ENCODE data around the gene CFAP97D1. TPM values are rescaled to one million over a fixed set of nuclear protein-coding genes. Genes with fewer than 3 reads are reported as not detected.
A peak's percentile ranks its signal among the peaks of the same experiment; 100 is the strongest.

Gene CFAP97D1
- total RNA-seq, 1 experiment from 2014 or later, result 0.18 TPM

GRCh38 chr17:43814714-43815113 lies 34.5 kb downstream of the CFAP97D1 start:
- Mint-ChIP-seq H3K27me3 (ENCODE audit: insufficient read depth, unreplicated experiment) (no peaks in the 10 kb centered on the region), H3K36me3 (ENCODE audit: insufficient read depth, unreplicated experiment) (no peaks in the 10 kb centered on the region), H3K9me3 (ENCODE audit: unreplicated experiment) (no peaks in the 10 kb centered on the region), H3K4me1 (ENCODE audit: low read depth, unreplicated experiment) (peaks cover 8% of the 10 kb centered on the region), H3K27ac (ENCODE audit: unreplicated experiment) (peak overlapping the region; percentile 12), H3K4me3 (ENCODE audit: unreplicated experiment) (no peak overlapping the region)
- CTCF ChIA-PET, result interaction anchor here (1.1 to 1.2 kb wide), 3 partner anchors 17 to 31 kb away, joined by 3 to 8 read pairs (median 3); partner anchors contain the start of gene MPP3
- TF ChIP-seq CTCF (IDR thresholded peaks at IDR 0.05; ENCODE audit: insufficient read depth in 1 of 2, low read depth in 1 of 2, low read length in 1 of 2, severe bottlenecking in 1 of 2, unreplicated experiment in 1 of 2), result no peak
- Histone ChIP-seq H3K9me3 (no peaks in the 10 kb centered on the region), H3K27me3 (replicated peaks; ENCODE audit: control insufficient read depth, insufficient read depth, low read length) (no peaks in the 10 kb centered on the region), H3K4me3 (ENCODE audit: low read depth, low read length) (no peak overlapping the region), H3K4me1 (peaks cover 6% of the 10 kb centered on the region; the same call in 1 of the 2 replicates), H3K36me3 (ENCODE audit: control insufficient read depth, insufficient read depth, low read length) (no peaks in the 10 kb centered on the region)
- intact Hi-C loops (cut with micrococcal nuclease; ENCODE audit: unreplicated experiment), result no loop called here
- no TSS peak for BruUV-seq (replicated peaks)
- no peak for DNase-seq
- POLR2A ChIA-PET, result no interaction called here

- POLR2A ChIA-PET, result interaction anchor here (0.6 kb wide), 1 partner anchor 350 kb away, joined by 3 read pairs; no protein-coding TSS in a partner anchor
- CTCF ChIA-PET, result interaction anchor here (0.6 to 0.9 kb wide), 2 partner anchors 25 to 29 kb away, joined by 3 read pairs; no protein-coding TSS in a partner anchor
- no peak for TF ChIP-seq CTCF (IDR thresholded peaks at IDR 0.05; ENCODE audit: insufficient read depth in 1 of 2, low read depth in 1 of 2, low read length in 1 of 2, severe bottlenecking in 1 of 2, unreplicated experiment in 1 of 2)
These were observed 36.4 kb downstream of the CFAP97D1 start for GRCh38 chr17:43816336-43817320.

GRCh38 chr17:43817826-43818225 lies 37.6 kb downstream of the CFAP97D1 start:
- H3K36me3 Mint-ChIP-seq (ENCODE audit: insufficient read depth, unreplicated experiment), result no peaks in the 10 kb centered on the region
- no peaks in the 10 kb centered on the region for H3K36me3 ChIP-seq (ENCODE audit: control insufficient read depth, insufficient read depth, low read length)
- peaks cover 8% of the 10 kb centered on the region for H3K4me1 Mint-ChIP-seq (ENCODE audit: low read depth, unreplicated experiment)
- no peak overlapping the region for H3K27ac Mint-ChIP-seq (ENCODE audit: unreplicated experiment)
- no peaks in the 10 kb centered on the region for H3K9me3 Mint-ChIP-seq (ENCODE audit: unreplicated experiment)
- no peak for DNase-seq
- H3K9me3 ChIP-seq, result no peaks in the 10 kb centered on the region
- H3K4me3 Mint-ChIP-seq (ENCODE audit: unreplicated experiment), result no peak overlapping the region
- POLR2A ChIA-PET, result interaction anchor here (0.6 kb wide), 1 partner anchor 400 kb away, joined by 3 read pairs; no protein-coding TSS in a partner anchor
- TF ChIP-seq CTCF (IDR thresholded peaks at IDR 0.05; ENCODE audit: insufficient read depth in 1 of 2, low read depth in 1 of 2, low read length in 1 of 2, severe bottlenecking in 1 of 2, unreplicated experiment in 1 of 2), result no peak
- intact Hi-C loops (cut with micrococcal nuclease; ENCODE audit: unreplicated experiment), result no loop called here
- no peak overlapping the region for H3K4me3 ChIP-seq (ENCODE audit: low read depth, low read length)
- H3K27me3 ChIP-seq (replicated peaks; ENCODE audit: control insufficient read depth, insufficient read depth, low read length), result no peaks in the 10 kb centered on the region
- no peaks in the 10 kb centered on the region for H3K27me3 Mint-ChIP-seq (ENCODE audit: insufficient read depth, unreplicated experiment)
- peaks cover 6% of the 10 kb centered on the region; the same call in 1 of the 2 replicates for H3K4me1 ChIP-seq
- CTCF ChIA-PET, result interaction anchor here (0.6 to 2.3 kb wide), 3 partner anchors 28 to 120 kb away, joined by 5 to 13 read pairs (median 11); no protein-coding TSS in a partner anchor
- BruUV-seq (replicated peaks), result no TSS peak

More at GRCh38 chr17:43816336-43817320, 36.4 kb downstream of the CFAP97D1 start:
- DNase-seq, result no peak
- H3K27ac Mint-ChIP-seq (ENCODE audit: unreplicated experiment), result no peak overlapping the region
- Histone ChIP-seq H3K4me3 (ENCODE audit: low read depth, low read length) (no peak overlapping the region), H3K4me1 (peaks cover 6% of the 10 kb centered on the region; the same call in 1 of the 2 replicates), H3K27me3 (replicated peaks; ENCODE audit: control insufficient read depth, insufficient read depth, low read length) (no peaks in the 10 kb centered on the region), H3K9me3 (no peaks in the 10 kb centered on the region), H3K36me3 (ENCODE audit: control insufficient read depth, insufficient read depth, low read length) (no peaks in the 10 kb centered on the region)
- H3K4me3 Mint-ChIP-seq (ENCODE audit: unreplicated experiment), result no peak overlapping the region
- H3K36me3 Mint-ChIP-seq (ENCODE audit: insufficient read depth, unreplicated experiment), result no peaks in the 10 kb centered on the region
- H3K4me1 Mint-ChIP-seq (ENCODE audit: low read depth, unreplicated experiment), result peaks cover 8% of the 10 kb centered on the region
- intact Hi-C loops (cut with micrococcal nuclease; ENCODE audit: unreplicated experiment), result no loop called here
- BruUV-seq (replicated peaks), result no TSS peak
- no peaks in the 10 kb centered on the region for H3K27me3 Mint-ChIP-seq (ENCODE audit: insufficient read depth, unreplicated experiment)
- H3K9me3 Mint-ChIP-seq (ENCODE audit: unreplicated experiment), result no peaks in the 10 kb centered on the region

All from Caco-2 (cell line).